ENCODE data around the gene C9orf72.
"Not testable (repeated sequence)": the region's sequence is repeated elsewhere in the genome, so short reads cannot be mapped to it uniquely, and the experiment has no call there.

C9orf72 gene

GRCh38 chr9:27510780-27511179, 62.5 kb downstream of the C9orf72 start:
- Histone ChIP-seq H3K4me3 (ENCODE audit: control insufficient read depth in 1 of 7, extremely low read depth in 1 of 7, insufficient read depth in 4 of 7, low read depth in 2 of 7, low read length in 6 of 7) (no peak overlapping the region), H3K27me3 (replicated peaks in 2 of 5; ENCODE audit: control insufficient read depth in 4 of 5, insufficient read depth in 5 of 5, low read length in 4 of 5) (no peaks in the 10 kb centered on the region), H3K27ac (ENCODE audit: insufficient read depth in 1 of 2, low read depth in 1 of 2, low read length in 2 of 2, poor library complexity in 1 of 2, severe bottlenecking in 2 of 2) (no peak overlapping the region), H3K9me3 (ENCODE audit: control extremely low read depth in 1 of 5, control insufficient read depth in 4 of 5, insufficient read depth in 2 of 5, low read depth in 1 of 5, low read length in 4 of 5) (no peaks in the 10 kb centered on the region), H3K4me1 (ENCODE audit: control extremely low read depth in 1 of 4, control insufficient read depth in 4 of 4, insufficient read depth in 4 of 4, low read length in 3 of 4) (no peaks in the 10 kb centered on the region), H3K36me3 (ENCODE audit: control insufficient read depth in 4 of 4, insufficient read depth in 4 of 4, low read length in 3 of 4) (no peaks in the 10 kb centered on the region)
- POLR2A ChIA-PET = no interaction called here
- CTCF ChIA-PET = interaction anchor here (1.5 to 1.7 kb wide), 2 partner anchors 19 to 179 kb away, joined by 4 to 5 read pairs; partner anchors contain the start of gene MOB3B
- 100% methylated on average over 2 of the region's 2 CpGs for WGBS (ENCODE audit: insufficient coverage)
- no peak for DNase-seq

GRCh38 chr9:27506981-27507380, 66.3 kb downstream of the C9orf72 start:
- H3K27me3 ChIP-seq (replicated peaks in 2 of 5; ENCODE audit: control insufficient read depth in 4 of 5, insufficient read depth in 5 of 5, low read length in 4 of 5) = no peaks in the 10 kb centered on the region
- WGBS (ENCODE audit: insufficient coverage) = 71% methylated on average over 1 of the region's 2 CpGs
- DNase-seq = no peak
- POLR2A ChIA-PET = no interaction called here
- H3K9me3 ChIP-seq (ENCODE audit: control extremely low read depth in 1 of 5, control insufficient read depth in 4 of 5, insufficient read depth in 2 of 5, low read depth in 1 of 5, low read length in 4 of 5) = no peaks in the 10 kb centered on the region
- no peak overlapping the region for H3K4me3 ChIP-seq (ENCODE audit: control insufficient read depth in 1 of 7, extremely low read depth in 1 of 7, insufficient read depth in 4 of 7, low read depth in 2 of 7, low read length in 6 of 7)
- CTCF ChIA-PET = interaction anchor here (1.1 kb wide), 1 partner anchor 40 kb away, joined by 3 read pairs; no protein-coding TSS in a partner anchor
- H3K4me1 ChIP-seq (ENCODE audit: control extremely low read depth in 1 of 4, control insufficient read depth in 4 of 4, insufficient read depth in 4 of 4, low read length in 3 of 4) = no peaks in the 10 kb centered on the region
- no peaks in the 10 kb centered on the region for H3K36me3 ChIP-seq (ENCODE audit: control insufficient read depth in 4 of 4, insufficient read depth in 4 of 4, low read length in 3 of 4)
- no peak overlapping the region for H3K27ac ChIP-seq (ENCODE audit: insufficient read depth in 1 of 2, low read depth in 1 of 2, low read length in 2 of 2, poor library complexity in 1 of 2, severe bottlenecking in 2 of 2)

- CTCF ChIA-PET = interaction anchor here (0.8 to 0.9 kb wide), 2 partner anchors 25 to 44 kb away, joined by 3 read pairs; no protein-coding TSS in a partner anchor
- Histone ChIP-seq H3K27me3 (replicated peaks in 2 of 5; ENCODE audit: control insufficient read depth in 4 of 5, insufficient read depth in 5 of 5, low read length in 4 of 5) (no peaks in the 10 kb centered on the region), H3K4me1 (ENCODE audit: control extremely low read depth in 1 of 4, control insufficient read depth in 4 of 4, insufficient read depth in 4 of 4, low read length in 3 of 4) (no peaks in the 10 kb centered on the region), H3K4me3 (ENCODE audit: control insufficient read depth in 1 of 7, extremely low read depth in 1 of 7, insufficient read depth in 4 of 7, low read depth in 2 of 7, low read length in 6 of 7) (no peak overlapping the region), H3K9me3 (ENCODE audit: control extremely low read depth in 1 of 5, control insufficient read depth in 4 of 5, insufficient read depth in 2 of 5, low read depth in 1 of 5, low read length in 4 of 5) (no peaks in the 10 kb centered on the region), H3K36me3 (ENCODE audit: control insufficient read depth in 4 of 4, insufficient read depth in 4 of 4, low read length in 3 of 4) (no peaks in the 10 kb centered on the region), H3K27ac (ENCODE audit: insufficient read depth in 1 of 2, low read depth in 1 of 2, low read length in 2 of 2, poor library complexity in 1 of 2, severe bottlenecking in 2 of 2) (no peak overlapping the region)
- WGBS (ENCODE audit: insufficient coverage) = 100% methylated on average over 4 of the region's 5 CpGs
- POLR2A ChIA-PET = no interaction called here
- no peak for DNase-seq
Measured at GRCh38 chr9:27505744-27506161, 67.5 kb downstream of the C9orf72 start.

- peaks cover 0 to 5% (median 1%) of the 10 kb centered on the region in 4 experiments for H3K4me1 ChIP-seq (ENCODE audit: control extremely low read depth in 1 of 4, control insufficient read depth in 4 of 4, insufficient read depth in 4 of 4, low read length in 3 of 4)
- no peak overlapping the region for H3K4me3 ChIP-seq (ENCODE audit: control insufficient read depth in 1 of 7, extremely low read depth in 1 of 7, insufficient read depth in 4 of 7, low read depth in 2 of 7, low read length in 6 of 7)
- CTCF ChIA-PET = interaction anchor here (1.3 kb wide), 1 partner anchor 25 kb away, joined by 3 read pairs; no protein-coding TSS in a partner anchor
- H3K36me3 ChIP-seq (ENCODE audit: control insufficient read depth in 4 of 4, insufficient read depth in 4 of 4, low read length in 3 of 4) = no peaks in the 10 kb centered on the region
- POLR2A ChIA-PET = no interaction called here
- no peaks in the 10 kb centered on the region for H3K9me3 ChIP-seq (ENCODE audit: control extremely low read depth in 1 of 5, control insufficient read depth in 4 of 5, insufficient read depth in 2 of 5, low read depth in 1 of 5, low read length in 4 of 5)
- DNase-seq = no peak
- H3K27me3 ChIP-seq (replicated peaks in 2 of 5; ENCODE audit: control insufficient read depth in 4 of 5, insufficient read depth in 5 of 5, low read length in 4 of 5) = no peaks in the 10 kb centered on the region
- no peak overlapping the region for H3K27ac ChIP-seq (ENCODE audit: insufficient read depth in 1 of 2, low read depth in 1 of 2, low read length in 2 of 2, poor library complexity in 1 of 2, severe bottlenecking in 2 of 2)
Measured at GRCh38 chr9:27504259-27504658, 69.0 kb downstream of the C9orf72 start.

- WGBS (ENCODE audit: insufficient coverage) = 100% methylated on average over 4 of the region's 4 CpGs
- ChIA-PET POLR2A (no interaction called here), CTCF (no interaction called here)
- DNase-seq = no peak
- H3K27me3 ChIP-seq (replicated peaks in 2 of 5; ENCODE audit: control insufficient read depth in 4 of 5, insufficient read depth in 5 of 5, low read length in 4 of 5) = no peaks in the 10 kb centered on the region
- H3K36me3 ChIP-seq (ENCODE audit: control insufficient read depth in 4 of 4, insufficient read depth in 4 of 4, low read length in 3 of 4) = no peaks in the 10 kb centered on the region
- no peaks in the 10 kb centered on the region for H3K9me3 ChIP-seq (ENCODE audit: control extremely low read depth in 1 of 5, control insufficient read depth in 4 of 5, insufficient read depth in 2 of 5, low read depth in 1 of 5, low read length in 4 of 5)
- H3K4me3 ChIP-seq (ENCODE audit: control insufficient read depth in 1 of 7, extremely low read depth in 1 of 7, insufficient read depth in 4 of 7, low read depth in 2 of 7, low read length in 6 of 7) = no peak overlapping the region
- H3K27ac ChIP-seq (ENCODE audit: insufficient read depth in 1 of 2, low read depth in 1 of 2, low read length in 2 of 2, poor library complexity in 1 of 2, severe bottlenecking in 2 of 2) = no peak overlapping the region
- H3K4me1 ChIP-seq (ENCODE audit: control extremely low read depth in 1 of 4, control insufficient read depth in 4 of 4, insufficient read depth in 4 of 4, low read length in 3 of 4) = peaks cover 0 to 5% (median 3%) of the 10 kb centered on the region in 4 experiments
Measured at GRCh38 chr9:27503623-27504022, 69.7 kb downstream of the C9orf72 start.

- CTCF ChIA-PET; H3K4me1 ChIP-seq (ENCODE audit: control extremely low read depth in 1 of 4, control insufficient read depth in 4 of 4, insufficient read depth in 4 of 4, low read length in 3 of 4); H3K27me3 ChIP-seq (replicated peaks in 2 of 5; ENCODE audit: control insufficient read depth in 4 of 5, insufficient read depth in 5 of 5, low read length in 4 of 5); H3K36me3 ChIP-seq (ENCODE audit: control insufficient read depth in 4 of 4, insufficient read depth in 4 of 4, low read length in 3 of 4); POLR2A ChIA-PET; H3K4me3 ChIP-seq (ENCODE audit: control insufficient read depth in 1 of 7, extremely low read depth in 1 of 7, insufficient read depth in 4 of 7, low read depth in 2 of 7, low read length in 6 of 7); DNase-seq; H3K27ac ChIP-seq (ENCODE audit: insufficient read depth in 1 of 2, low read depth in 1 of 2, low read length in 2 of 2, poor library complexity in 1 of 2, severe bottlenecking in 2 of 2); H3K9me3 ChIP-seq (ENCODE audit: control extremely low read depth in 1 of 5, control insufficient read depth in 4 of 5, insufficient read depth in 2 of 5, low read depth in 1 of 5, low read length in 4 of 5): not testable (repeated sequence)
- WGBS (ENCODE audit: insufficient coverage) = no CpG with 5 or more reads among the region's 3 CpGs
Measured at GRCh38 chr9:27500902-27501301, 72.4 kb downstream of the C9orf72 start.

GRCh38 chr9:27499451-27499850, 73.8 kb downstream of the C9orf72 start:
- WGBS (ENCODE audit: insufficient coverage) = no CpG with 5 or more reads among the region's 2 CpGs
- Histone ChIP-seq H3K4me1 (ENCODE audit: control extremely low read depth in 1 of 4, control insufficient read depth in 4 of 4, insufficient read depth in 4 of 4, low read length in 3 of 4) (peaks cover 0 to 5% (median 3%) of the 10 kb centered on the region in 4 experiments), H3K27ac (ENCODE audit: insufficient read depth in 1 of 2, low read depth in 1 of 2, low read length in 2 of 2, poor library complexity in 1 of 2, severe bottlenecking in 2 of 2) (no peak overlapping the region), H3K4me3 (ENCODE audit: control insufficient read depth in 1 of 7, extremely low read depth in 1 of 7, insufficient read depth in 4 of 7, low read depth in 2 of 7, low read length in 6 of 7) (no peak overlapping the region), H3K9me3 (ENCODE audit: control extremely low read depth in 1 of 5, control insufficient read depth in 4 of 5, insufficient read depth in 2 of 5, low read depth in 1 of 5, low read length in 4 of 5) (peaks cover 0 to 1% (median 0%) of the 10 kb centered on the region in 5 experiments), H3K36me3 (ENCODE audit: control insufficient read depth in 4 of 4, insufficient read depth in 4 of 4, low read length in 3 of 4) (no peaks in the 10 kb centered on the region), H3K27me3 (replicated peaks in 2 of 5; ENCODE audit: control insufficient read depth in 4 of 5, insufficient read depth in 5 of 5, low read length in 4 of 5) (no peaks in the 10 kb centered on the region)
- peak; percentile 39 to 76 (median 68) for DNase-seq
- POLR2A ChIA-PET = no interaction called here
- CTCF ChIA-PET = interaction anchor here (0.6 to 1.3 kb wide), 2 partner anchors 166 to 488 kb away, joined by 4 to 5 read pairs; no protein-coding TSS in a partner anchor
